WERI-Rb-1 (cell line): ENCODE data around the gene PHLDA1.

Experiments used
- DNase-seq: peaks from one replicate; pipeline ENCODE4 v3.0.0-alpha.2; 2020
- H3K27ac ChIP-seq: fragments of 250-450 bp; sonication (Bioruptor Pico); 2 replicates; pipeline ENCODE4 v1.5.1; 2020; ENCODE audit warnings: mild to moderate bottlenecking, moderate library complexity
- H3K27me3 ChIP-seq: fragments of 250-450 bp; sonication (Bioruptor Pico); 2 replicates; pipeline ENCODE4 v1.5.1; 2021; ENCODE audit warnings: mild to moderate bottlenecking, low read depth, moderate library complexity; ENCODE audit not compliant: insufficient read depth, severe bottlenecking
- H3K36me3 ChIP-seq: fragments of 250-450 bp; sonication (Bioruptor Pico); 2 replicates; pipeline ENCODE4 v1.5.1; 2020; ENCODE audit warnings: mild to moderate bottlenecking, moderate library complexity
- H3K4me3 ChIP-seq: 2 replicates; pipeline ENCODE4 v1.5.1; 2011; ENCODE audit warnings: low read depth, mild to moderate bottlenecking, control low read depth, low read length
- H3K9me3 ChIP-seq: fragments of 250-450 bp; sonication (Bioruptor Pico); 2 replicates; pipeline ENCODE4 v1.5.1; 2021; ENCODE audit warnings: mild to moderate bottlenecking, moderate library complexity; ENCODE audit not compliant: severe bottlenecking
- TF ChIP-seq, protein P1 (sequence below): IDR thresholded peaks from 2 replicates; pipeline ENCODE4 v1.5.1; 2011; ENCODE audit warnings: low read depth, mild to moderate bottlenecking, control low read depth, inconsistent platforms, low read length

The PHLDA1 gene

DNA sequence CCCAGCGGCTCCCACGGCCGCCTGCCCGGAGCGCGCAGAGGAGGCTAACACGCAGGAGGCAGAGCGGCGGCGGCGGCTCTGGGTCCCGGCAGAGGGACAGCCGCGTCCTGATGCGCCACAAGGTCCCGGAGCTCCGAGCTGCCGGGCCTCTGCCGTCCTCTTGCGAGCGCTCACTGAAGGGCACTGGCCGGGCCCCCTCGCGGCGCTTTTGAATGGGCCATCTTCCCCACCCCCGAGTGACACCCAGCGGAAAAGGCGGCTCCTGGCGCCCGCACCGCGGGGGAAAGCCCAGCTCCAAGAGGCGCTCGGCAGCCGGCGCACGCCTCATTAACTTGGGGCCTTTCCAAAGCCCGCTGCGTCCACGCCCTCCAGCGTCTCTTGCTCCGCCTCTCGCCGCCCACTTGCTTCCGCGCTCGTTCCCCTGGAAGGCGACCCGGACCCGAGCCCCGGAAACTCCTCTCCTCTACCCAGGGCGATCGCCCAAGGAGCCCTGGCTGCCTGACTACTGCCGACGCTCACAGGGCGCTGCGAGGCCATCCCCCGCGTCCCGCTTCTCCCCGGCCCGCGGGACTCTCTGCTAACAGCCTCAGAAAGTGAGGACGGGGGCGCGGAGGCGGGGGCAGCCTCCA lies at the start of gene PHLDA1:
Gene PHLDA1, minus strand, starts transcription at position 363 of the 629 bp plus-strand sequence.
- peak within 1 kb of the TSS; percentile 93 for H3K4me3 ChIP-seq
- TF ChIP-seq, protein P1, sequence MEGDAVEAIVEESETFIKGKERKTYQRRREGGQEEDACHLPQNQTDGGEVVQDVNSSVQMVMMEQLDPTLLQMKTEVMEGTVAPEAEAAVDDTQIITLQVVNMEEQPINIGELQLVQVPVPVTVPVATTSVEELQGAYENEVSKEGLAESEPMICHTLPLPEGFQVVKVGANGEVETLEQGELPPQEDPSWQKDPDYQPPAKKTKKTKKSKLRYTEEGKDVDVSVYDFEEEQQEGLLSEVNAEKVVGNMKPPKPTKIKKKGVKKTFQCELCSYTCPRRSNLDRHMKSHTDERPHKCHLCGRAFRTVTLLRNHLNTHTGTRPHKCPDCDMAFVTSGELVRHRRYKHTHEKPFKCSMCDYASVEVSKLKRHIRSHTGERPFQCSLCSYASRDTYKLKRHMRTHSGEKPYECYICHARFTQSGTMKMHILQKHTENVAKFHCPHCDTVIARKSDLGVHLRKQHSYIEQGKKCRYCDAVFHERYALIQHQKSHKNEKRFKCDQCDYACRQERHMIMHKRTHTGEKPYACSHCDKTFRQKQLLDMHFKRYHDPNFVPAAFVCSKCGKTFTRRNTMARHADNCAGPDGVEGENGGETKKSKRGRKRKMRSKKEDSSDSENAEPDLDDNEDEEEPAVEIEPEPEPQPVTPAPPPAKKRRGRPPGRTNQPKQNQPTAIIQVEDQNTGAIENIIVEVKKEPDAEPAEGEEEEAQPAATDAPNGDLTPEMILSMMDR, result peak; percentile 75
- H3K36me3 ChIP-seq, result peaks cover 45% of the 10 kb centered on the region
- peak; percentile 97 for DNase-seq
- H3K27ac ChIP-seq, result peak within 1 kb of the TSS; percentile 89
- H3K9me3 ChIP-seq, result no peaks in the 10 kb centered on the region
- no peaks in the 10 kb centered on the region for H3K27me3 ChIP-seq

DNA sequence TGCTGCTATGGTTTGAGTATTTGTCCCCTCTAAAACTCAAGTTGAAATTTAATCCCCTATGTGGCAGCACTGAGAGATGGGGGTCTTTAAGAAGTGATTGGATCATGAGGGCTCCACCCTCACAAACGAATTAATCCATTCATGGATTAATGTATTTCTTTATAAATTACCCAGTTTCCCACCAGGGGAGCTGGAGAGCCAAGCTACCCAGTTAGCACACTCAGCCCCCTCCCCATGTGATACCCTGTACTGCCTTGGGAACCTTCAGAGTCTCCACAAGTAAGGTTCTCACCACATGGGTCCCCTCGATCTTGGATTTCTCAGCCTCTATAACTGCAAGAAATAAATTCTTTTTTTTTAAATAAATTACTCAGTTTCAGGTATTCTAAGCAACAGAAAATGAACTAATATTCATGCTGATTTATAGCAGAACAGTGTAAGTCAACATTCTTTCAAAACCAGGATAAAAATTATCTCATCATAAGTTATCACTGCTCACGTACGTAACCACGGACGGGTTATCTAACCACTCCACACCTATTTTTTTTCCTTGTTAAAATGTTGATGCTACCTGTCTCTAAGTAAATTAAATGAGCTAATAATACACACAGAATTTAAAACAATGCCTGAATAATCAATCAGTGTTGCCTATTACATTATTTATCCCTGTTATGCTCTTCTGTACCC lies 49.3 kb upstream of the PHLDA1 start:
- TF ChIP-seq, protein P1, result peak; percentile 27; the same call in 1 of the 2 replicates
- Histone ChIP-seq H3K36me3 (peaks cover 43% of the 10 kb centered on the region), H3K27ac (no peak overlapping the region), H3K4me3 (no peak overlapping the region), H3K27me3 (no peaks in the 10 kb centered on the region), H3K9me3 (no peaks in the 10 kb centered on the region)
- DNase-seq, result peak; percentile 16

DNA sequence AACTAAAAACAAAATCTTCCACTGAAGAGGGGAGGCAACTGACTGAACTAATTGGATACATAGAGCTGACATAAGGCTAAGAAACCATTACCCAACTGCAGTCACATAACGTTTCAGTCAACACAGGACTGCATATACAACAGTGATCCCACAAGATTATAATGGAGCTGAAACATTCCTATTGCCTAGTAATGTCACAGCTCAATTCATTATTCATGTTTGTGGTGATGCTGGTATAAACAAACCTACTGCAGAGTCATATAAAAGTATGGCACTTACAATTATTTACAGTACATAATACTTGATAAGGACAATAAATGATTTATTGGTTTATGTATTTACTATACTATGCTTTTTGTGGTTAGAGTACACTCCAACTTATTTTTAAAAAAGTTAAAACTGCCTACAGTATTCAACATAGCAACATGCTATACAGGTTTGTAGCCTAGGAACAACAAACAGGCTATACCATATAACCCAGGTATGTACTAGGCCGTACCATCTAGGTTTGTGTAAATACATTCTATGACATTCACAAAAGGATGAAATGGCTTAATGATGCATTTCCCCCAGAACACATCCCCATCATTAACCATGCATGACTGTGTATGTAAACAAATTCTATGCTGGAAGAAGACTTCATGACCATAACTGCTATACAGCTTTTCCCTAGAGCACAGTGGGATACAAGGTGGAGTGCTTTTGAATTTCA lies 48.6 kb upstream of the PHLDA1 start:
- H3K4me3 ChIP-seq, result no peak overlapping the region

DNA sequence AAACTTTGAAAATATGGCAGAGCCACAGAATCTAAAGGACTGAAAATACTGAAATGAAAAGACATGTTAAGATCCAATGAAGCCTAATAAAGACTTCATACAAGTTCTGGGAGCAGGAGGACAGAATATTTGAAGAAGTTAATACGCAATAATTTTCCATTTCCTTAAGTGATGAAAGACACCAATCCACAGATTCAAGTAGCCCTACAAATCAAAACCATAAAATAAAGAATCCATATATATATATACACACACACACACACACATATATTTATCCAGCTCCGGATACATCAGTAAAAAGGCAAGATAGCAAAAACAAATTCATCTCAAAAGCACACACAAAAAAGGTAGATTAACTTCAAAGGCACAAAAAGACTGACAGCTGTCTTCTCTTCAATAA lies 47.2 kb upstream of the PHLDA1 start:
- Histone ChIP-seq H3K27ac (no peak overlapping the region), H3K4me3 (no peak overlapping the region), H3K27me3 (no peaks in the 10 kb centered on the region), H3K36me3 (peaks cover 38% of the 10 kb centered on the region), H3K9me3 (no peaks in the 10 kb centered on the region)
- TF ChIP-seq, protein P1, result no peak
- DNase-seq, result no peak

More for the DNA sequence above, 48.6 kb upstream of the PHLDA1 start:
- Histone ChIP-seq H3K27ac (no peak overlapping the region), H3K27me3 (no peaks in the 10 kb centered on the region), H3K9me3 (no peaks in the 10 kb centered on the region), H3K36me3 (peaks cover 43% of the 10 kb centered on the region)
- no peak for DNase-seq
- TF ChIP-seq, protein P1, result no peak

DNA sequence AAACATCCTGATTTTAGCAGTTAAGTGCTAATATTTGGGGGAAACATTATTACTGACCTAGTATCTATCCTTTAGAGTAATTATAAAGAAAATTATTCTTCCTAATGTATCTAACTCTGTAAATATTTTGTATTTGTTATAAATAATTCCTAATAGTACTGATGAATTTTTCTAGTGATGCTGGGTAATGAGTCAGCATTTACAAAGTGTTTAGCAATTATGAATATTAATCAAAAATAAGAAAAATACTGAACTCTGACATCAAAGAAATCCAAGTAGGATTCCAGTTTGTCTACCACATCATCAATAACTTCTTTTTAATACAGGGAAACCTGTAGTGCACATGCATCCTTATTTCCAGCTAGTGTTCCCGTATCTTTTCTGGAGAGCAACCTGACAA lies 43.9 kb upstream of the PHLDA1 start:
- TF ChIP-seq, protein P1, result no peak
- peaks cover 39% of the 10 kb centered on the region for H3K36me3 ChIP-seq
- no peak overlapping the region for H3K27ac ChIP-seq

More for the DNA sequence above, 43.9 kb upstream of the PHLDA1 start:
- no peak for DNase-seq
- no peaks in the 10 kb centered on the region for H3K27me3 ChIP-seq
- no peaks in the 10 kb centered on the region for H3K9me3 ChIP-seq
- H3K4me3 ChIP-seq, result no peak overlapping the region
